Right lobe of liver (tissue), 6 donors: Measurements from ENCODE around the gene CEACAM7. TPM values are rescaled to one million over a fixed set of nuclear protein-coding genes. Genes with fewer than 3 reads are reported as not detected.

Experiments
- ATAC-seq, 4 donors: fragments of 200-7000 bp; cut with Tn5 transposase; one replicate each; pipeline ENCODE4 v1.9.1; 2020; ENCODE audit warnings: mild to moderate bottlenecking in 4 of 4, moderate library complexity in 4 of 4
- DNase-seq, 3 donors: peaks; one replicate each; pipeline ENCODE4 v3.0.0-alpha.2; 2020
- H3K27ac ChIP-seq, 3 donors: fragments of 200-600 bp; one replicate each; pipeline ENCODE4 v1.8.0; 2022
- H3K27me3 ChIP-seq, 2 donors: fragments of 200-600 bp; one replicate each; pipeline ENCODE4 v1.8.0; 2022
- H3K36me3 ChIP-seq, 4 donors: fragments of 200-600 bp; sonication (generic) in 1 of 4; one replicate each; pipeline versions ENCODE4 v1.5.1 to v1.8.0; 2017 to 2022; ENCODE audit warnings: control low read depth in 1 of 4
- H3K4me1 ChIP-seq, 4 donors: fragments of 200-600 bp; sonication (generic) in 1 of 4; one replicate each; pipeline versions ENCODE4 v1.5.1 to v1.8.0; 2017 to 2022; ENCODE audit warnings: control low read depth in 1 of 4
- H3K4me3 ChIP-seq, 3 donors: fragments of 200-600 bp; one replicate each; pipeline ENCODE4 v1.8.0; 2022
- H3K9me3 ChIP-seq, 4 donors: fragments of 200-600 bp; sonication (generic) in 1 of 4; one replicate each; pipeline versions ENCODE4 v1.5.1 to v1.8.0; 2017 to 2022; ENCODE audit warnings: control low read depth in 1 of 4
- CTCF ChIP-seq, 4 donors: fragments of 200-600 bp in 3 of 4; fragments of 450-650 bp in 1 of 4; IDR thresholded peaks; one replicate each; pipeline versions ENCODE4 v1.5.1 to v1.8.0; 2016 to 2022; ENCODE audit warnings: antibody characterized with exemption in 4 of 4, mild to moderate bottlenecking in 2 of 4
- POLR2A ChIP-seq: fragments of 450-650 bp; IDR thresholded peaks from one replicate; pipeline ENCODE4 v1.6.1; 2017; ENCODE audit warnings: antibody characterized with exemption, mild to moderate bottlenecking
- WGBS: methylation state at CpG from one replicate; pipeline ENCODE4 v1.1.6; 2018; ENCODE audit warnings: low coverage, low lambda C conversion rate; ENCODE audit not compliant: insufficient coverage; ENCODE audit errors: missing lambda C conversion rate; 5-methylcytosine and 5-hydroxymethylcytosine counted together
- intact Hi-C, 2 donors: fragments of 100-400 bp; cut with DNase I; formaldehyde crosslinking; loops; one replicate each; pipeline versions ENCODE4 v1.11.2 to v1.14.1; 2022
- long read RNA-seq: library from polyadenylated mRNA; unstranded; transcript quantifications from one replicate; pipeline ENCODE4 v2.0.0, GENCODE V29; 2019
- total RNA-seq, 6 experiments: library from RNA; depleted of rRNA in 2 of 6; stranded (reverse); fragments of >200 nt in 2 of 6; fragmentation: NEBNext Ultra II Directional in 3 of 6; extraction: Animal tissue kit (Norgen Biotek cat#: 25700) in 3 of 6; gene quantifications; one replicate each; pipeline versions ENCODE4 v1.1.0 to v1.2.4, GENCODE V29; 2016 to 2023
- donor health status: DM: no; HTN: yes; CAD: no.
- donor health status: DM: no; HTN: no; CAD: no.
- donor health status: DM: no; HTN: no; CAD: no.
- donor health status: DM: no; HTN: yes; CAD: no.
- donor health status: DM: no; HTN: yes; CAD: no.

CEACAM7 gene
- total RNA-seq, result not detected
- long read RNA-seq, result 0 reads

GRCh38 chr19:41688098-41688497 is at the start of gene CEACAM7:
Gene CEACAM7 (minus strand): TSS chr19:41688270. CDS start chr19:41688165, 105 bp downstream.
- TF ChIP-seq CTCF (IDR thresholded peaks at IDR 0.05) (no peak), POLR2A (no peak)
- no peaks in the 10 kb centered on the region for H3K4me1 ChIP-seq
- no peaks in the 10 kb centered on the region for H3K9me3 ChIP-seq
- 67% methylated on average over 1 of the region's 1 CpG for WGBS
- DNase-seq, result peak in 1 of 3 donors; percentile 22
- no peaks in the 10 kb centered on the region for H3K36me3 ChIP-seq
- H3K27me3 ChIP-seq, result no peaks in the 10 kb centered on the region
- intact Hi-C loops, result no loop called here
- ATAC-seq, result no peak
- H3K27ac ChIP-seq, result no peak within 1 kb of the TSS
- no peak within 1 kb of the TSS for H3K4me3 ChIP-seq

GRCh38 chr19:41735071-41735600 is 47.1 kb upstream of the CEACAM7 start:
- no peaks in the 10 kb centered on the region for H3K4me1 ChIP-seq
- no peaks in the 10 kb centered on the region for H3K36me3 ChIP-seq
- 47% methylated on average over 5 of the region's 5 CpGs for WGBS
- intact Hi-C loops, result no loop called here
- H3K27me3 ChIP-seq, result no peaks in the 10 kb centered on the region
- DNase-seq (no peak), ATAC-seq (no peak)
- H3K27ac ChIP-seq, result no peak overlapping the region
- H3K4me3 ChIP-seq, result no peak overlapping the region
- no peaks in the 10 kb centered on the region for H3K9me3 ChIP-seq
- TF ChIP-seq CTCF (IDR thresholded peaks at IDR 0.05) (no peak), POLR2A (no peak)

GRCh38 chr19:41734585-41734984 is 46.5 kb upstream of the CEACAM7 start:
- Histone ChIP-seq H3K9me3 (no peaks in the 10 kb centered on the region), H3K36me3 (no peaks in the 10 kb centered on the region), H3K27ac (no peak overlapping the region), H3K27me3 (no peaks in the 10 kb centered on the region), H3K4me3 (no peak overlapping the region), H3K4me1 (no peaks in the 10 kb centered on the region)
- intact Hi-C loops, result no loop called here
- no peak for TF ChIP-seq CTCF (IDR thresholded peaks at IDR 0.05)
- no peak for TF ChIP-seq POLR2A
- ATAC-seq, result no peak
- WGBS, result 52% methylated on average over 3 of the region's 3 CpGs
- DNase-seq, result no peak

GRCh38 chr19:41734156-41734555 is 46.1 kb upstream of the CEACAM7 start:
- no peaks in the 10 kb centered on the region for H3K9me3 ChIP-seq
- H3K36me3 ChIP-seq, result no peaks in the 10 kb centered on the region
- no peak overlapping the region for H3K27ac ChIP-seq
- DNase-seq (no peak), ATAC-seq (no peak)
- H3K4me3 ChIP-seq, result no peak overlapping the region
- WGBS, result 60% methylated on average over 4 of the region's 4 CpGs
- intact Hi-C loops, result no loop called here
- H3K27me3 ChIP-seq, result no peaks in the 10 kb centered on the region
- H3K4me1 ChIP-seq, result no peaks in the 10 kb centered on the region
- TF ChIP-seq CTCF (IDR thresholded peaks at IDR 0.05) (no peak), POLR2A (no peak)

GRCh38 chr19:41726493-41726892 is 38.4 kb upstream of the CEACAM7 start:
- H3K27ac ChIP-seq, result no peak overlapping the region
- DNase-seq (no peak), ATAC-seq (no peak)
- no peaks in the 10 kb centered on the region for H3K36me3 ChIP-seq
- no peak overlapping the region for H3K4me3 ChIP-seq
- H3K4me1 ChIP-seq, result no peaks in the 10 kb centered on the region
- intact Hi-C loops, result no loop called here
- no peaks in the 10 kb centered on the region for H3K9me3 ChIP-seq
- H3K27me3 ChIP-seq, result no peaks in the 10 kb centered on the region
- TF ChIP-seq POLR2A (no peak), CTCF (IDR thresholded peaks at IDR 0.05) (no peak)
- 8% methylated on average over 5 of the region's 5 CpGs for WGBS
